HL-60/S4 (cell line): ENCODE results near the gene OR10V1.

Experiments
- in situ Hi-C: fragments of 300-500 bp; cut with MboI; formaldehyde crosslinking; loops from 2 replicates; pipeline ENCODE4 v1.14.3; 2022; ENCODE audit warnings: low sequenced_read_pairs

OR10V1 gene

GRCh38 chr11:59713745-59714144 is at the start of gene OR10V1:
TSS of gene OR10V1 (minus strand) at chr11:59713845. CDS start at chr11:59713845, 0 bp downstream.
- in situ Hi-C loops = no loop called here

- in situ Hi-C loops = no loop called here
Measured at GRCh38 chr11:59761993-59762392, 48.3 kb upstream of the OR10V1 start.

- in situ Hi-C loops = no loop called here
Measured at GRCh38 chr11:59760771-59761170, 47.1 kb upstream of the OR10V1 start.

GRCh38 chr11:59759900-59760299 is 46.3 kb upstream of the OR10V1 start:
- in situ Hi-C loops = loop anchor here (5.0 kb wide), 1 partner anchor 42 kb away; no protein-coding TSS in a partner anchor

GRCh38 chr11:59758401-59759037 is 44.9 kb upstream of the OR10V1 start:
- in situ Hi-C loops = loop anchor here (5.0 kb wide), 1 partner anchor 44 kb away; no protein-coding TSS in a partner anchor

GRCh38 chr11:59756845-59757244 is 43.2 kb upstream of the OR10V1 start:
- in situ Hi-C loops = loop anchor here (5.0 kb wide), 1 partner anchor 45 kb away; no protein-coding TSS in a partner anchor

GRCh38 chr11:59756558-59756840 is 42.9 kb upstream of the OR10V1 start:
- in situ Hi-C loops = loop anchor here (5.0 kb wide), 1 partner anchor 46 kb away; no protein-coding TSS in a partner anchor

GRCh38 chr11:59755701-59756557 is 42.3 kb upstream of the OR10V1 start:
- in situ Hi-C loops = loop anchor here (5.0 kb wide), 1 partner anchor 46 kb away; no protein-coding TSS in a partner anchor

GRCh38 chr11:59754859-59755700 is 41.4 kb upstream of the OR10V1 start, which contains the start of gene STX3:
TSS of gene STX3 (plus strand) at chr11:59755376. CDS start at chr11:59755606, 230 bp downstream.
- in situ Hi-C loops = loop anchor here (5.0 kb wide), 1 partner anchor 47 kb away; no protein-coding TSS in a partner anchor

- in situ Hi-C loops = no loop called here
Measured at GRCh38 chr11:59754494-59754858, 40.8 kb upstream of the OR10V1 start.

GRCh38 chr11:59753650-59754493 is 40.2 kb upstream of the OR10V1 start:
- in situ Hi-C loops = no loop called here

- in situ Hi-C loops = no loop called here
Measured at GRCh38 chr11:59746111-59746510, 32.5 kb upstream of the OR10V1 start.

GRCh38 chr11:59730896-59731565 is 17.4 kb upstream of the OR10V1 start:
- in situ Hi-C loops = no loop called here

- in situ Hi-C loops = no loop called here
Measured at GRCh38 chr11:59729834-59730233, 16.2 kb upstream of the OR10V1 start.

- in situ Hi-C loops = no loop called here
Measured at GRCh38 chr11:59728913-59729312, 15.3 kb upstream of the OR10V1 start.

- in situ Hi-C loops = no loop called here
Measured at GRCh38 chr11:59728154-59728553, 14.5 kb upstream of the OR10V1 start.

- in situ Hi-C loops = no loop called here
Measured at GRCh38 chr11:59727426-59727825, 13.8 kb upstream of the OR10V1 start.

- in situ Hi-C loops = no loop called here
Measured at GRCh38 chr11:59724066-59724465, 10.4 kb upstream of the OR10V1 start.

GRCh38 chr11:59719556-59719955 is 5.9 kb upstream of the OR10V1 start:
- in situ Hi-C loops = no loop called here

- in situ Hi-C loops = no loop called here
Measured at GRCh38 chr11:59716051-59716450, 2.4 kb upstream of the OR10V1 start.
